Measurements from ENCODE around the gene RPS19BP1.

RPS19BP1 gene

GRCh38 chr22:39570226-39570625 is 37.7 kb upstream of the RPS19BP1 start:
- Histone ChIP-seq H3K36me3 (no peaks in the 10 kb centered on the region), H3K27ac (no peak overlapping the region), H3K4me3 (no peak overlapping the region), H3K27me3 (peaks cover 0 to 30% of the 10 kb centered on the region in 2 donors), H3K4me1 (no peaks in the 10 kb centered on the region), H3K9me3 (no peaks in the 10 kb centered on the region)
- intact Hi-C loops (cut with DNase I; ENCODE audit: low total_unique reads) = no loop called here
- no peak for DNase-seq
- TF ChIP-seq CTCF (IDR thresholded peaks at IDR 0.05) = no peak

- intact Hi-C loops (cut with DNase I; ENCODE audit: low total_unique reads) = no loop called here
- TF ChIP-seq CTCF (IDR thresholded peaks at IDR 0.05) = no peak
- no peak for DNase-seq
- Histone ChIP-seq H3K4me3 (no peak overlapping the region), H3K9me3 (no peaks in the 10 kb centered on the region), H3K27ac (no peak overlapping the region), H3K27me3 (peaks cover 0 to 41% of the 10 kb centered on the region in 2 donors), H3K36me3 (no peaks in the 10 kb centered on the region), H3K4me1 (no peaks in the 10 kb centered on the region)
Measured at GRCh38 chr22:39569066-39569465, 36.5 kb upstream of the RPS19BP1 start.

DNA sequence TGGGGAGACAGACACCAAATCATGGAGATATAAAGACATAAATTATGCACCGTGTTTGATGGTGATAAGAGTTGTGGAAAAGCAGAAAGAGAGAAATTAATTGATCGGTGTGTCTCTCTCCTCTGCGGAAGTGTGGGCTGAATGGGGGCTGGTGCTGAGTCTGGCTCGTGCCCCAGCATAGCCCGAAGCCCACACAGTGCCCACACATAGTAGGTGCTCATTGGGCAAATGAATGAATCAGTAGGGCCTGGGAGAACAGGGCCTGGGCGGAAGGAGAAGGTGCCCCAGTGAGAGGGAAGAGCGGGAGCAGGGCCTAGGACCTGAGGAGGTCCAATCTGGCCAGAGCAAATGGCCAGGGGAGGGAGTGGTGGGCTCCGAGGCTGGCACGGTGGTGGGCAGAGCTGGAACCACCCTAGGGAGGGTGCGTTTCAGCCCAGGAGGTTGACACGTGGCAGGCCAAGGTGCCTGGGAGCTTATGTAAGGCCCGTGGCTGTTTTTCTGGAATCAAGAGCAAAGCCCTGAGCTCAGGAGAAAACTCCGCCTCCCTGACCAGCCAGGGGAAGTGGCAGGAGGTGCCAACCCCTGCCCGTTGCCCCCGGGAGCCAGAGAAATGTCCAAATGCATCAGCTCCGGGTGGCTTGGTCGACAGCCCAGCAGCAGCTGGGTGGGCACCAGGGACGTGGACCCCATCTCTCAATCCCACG is 35.9 kb upstream of the RPS19BP1 start:
- intact Hi-C loops (cut with DNase I; ENCODE audit: low total_unique reads) = no loop called here
- no peaks in the 10 kb centered on the region for H3K36me3 ChIP-seq
- peaks cover 0 to 47% of the 10 kb centered on the region in 2 donors for H3K27me3 ChIP-seq
- DNase-seq = no peak
- H3K4me1 ChIP-seq = no peaks in the 10 kb centered on the region
- H3K4me3 ChIP-seq = no peak overlapping the region
- no peak for TF ChIP-seq CTCF (IDR thresholded peaks at IDR 0.05)
- H3K27ac ChIP-seq = no peak overlapping the region
- H3K9me3 ChIP-seq = no peaks in the 10 kb centered on the region

GRCh38 chr22:39567135-39567946 is 34.8 kb upstream of the RPS19BP1 start:
- Histone ChIP-seq H3K4me1 (no peaks in the 10 kb centered on the region), H3K36me3 (no peaks in the 10 kb centered on the region), H3K27ac (no peak overlapping the region), H3K27me3 (peaks cover 0 to 57% of the 10 kb centered on the region in 2 donors), H3K9me3 (no peaks in the 10 kb centered on the region), H3K4me3 (no peak overlapping the region)
- TF ChIP-seq CTCF (IDR thresholded peaks at IDR 0.05) = no peak
- intact Hi-C loops (cut with DNase I; ENCODE audit: low total_unique reads) = no loop called here
- DNase-seq = no peak

GRCh38 chr22:39565414-39565944 is 32.9 kb upstream of the RPS19BP1 start:
- no peaks in the 10 kb centered on the region for H3K9me3 ChIP-seq
- no peak overlapping the region for H3K27ac ChIP-seq
- no peak overlapping the region for H3K4me3 ChIP-seq
- H3K36me3 ChIP-seq = no peaks in the 10 kb centered on the region
- no peaks in the 10 kb centered on the region for H3K4me1 ChIP-seq
- no peak for TF ChIP-seq CTCF (IDR thresholded peaks at IDR 0.05)
- intact Hi-C loops (cut with DNase I; ENCODE audit: low total_unique reads) = no loop called here
- DNase-seq = no peak
- H3K27me3 ChIP-seq = peaks cover 0 to 64% of the 10 kb centered on the region in 2 donors

All from tibial artery (tissue), 4 donors.